ENCODE data around the gene NRBP1.

GRCh38 chr2:27407798-27408491 is 20.5 kb upstream of the NRBP1 start:
- TF ChIP-seq CTCF (conservative IDR thresholded peaks at IDR 0.05) (peak; percentile 76), ZFX (IDR thresholded peaks at IDR 0.05) (no peak)

Measured in C4-2B (cell line).